ENCODE data around the gene CPLX3. TPM values are rescaled to one million over a fixed set of nuclear protein-coding genes. Genes with fewer than 3 reads are reported as not detected.

Gene CPLX3
- total RNA-seq, 4 donors from 2014 or later: not detected

GRCh38 chr15:74802862-74803447 lies 23.5 kb upstream of the CPLX3 start:
- no peaks in the 10 kb centered on the region for H3K27me3 ChIP-seq
- H3K9me3 ChIP-seq: no peaks in the 10 kb centered on the region
- WGBS, 2 donors (ENCODE audit: low coverage in 1 of 2): 93% methylated on average over 17 of the region's 31 CpGs; no CpG with 5 or more reads in 1 of the 2 donors
- peaks cover 0 to 17% (median 7%) of the 10 kb centered on the region in 3 donors for H3K4me1 ChIP-seq
- H3K36me3 ChIP-seq: peaks cover 0 to 63% of the 10 kb centered on the region in 2 donors
- H3K27ac ChIP-seq: no peak overlapping the region
- no peak overlapping the region for H3K4me3 ChIP-seq
- ATAC-seq: no peak
- TF ChIP-seq EP300 (IDR thresholded peaks at IDR 0.05) (no peak), POLR2AphosphoS5 (IDR thresholded peaks at IDR 0.05) (no peak), POLR2A (IDR thresholded peaks at IDR 0.05) (no peak), CTCF (IDR thresholded peaks at IDR 0.05) (no peak)

GRCh38 chr15:74804935-74805334 lies 21.5 kb upstream of the CPLX3 start:
- no peak for ATAC-seq
- TF ChIP-seq POLR2AphosphoS5 (IDR thresholded peaks at IDR 0.05) (no peak), CTCF (IDR thresholded peaks at IDR 0.05) (no peak), POLR2A (IDR thresholded peaks at IDR 0.05) (no peak), EP300 (IDR thresholded peaks at IDR 0.05) (no peak)
- Histone ChIP-seq H3K4me1 (peaks cover 0 to 8% (median 5%) of the 10 kb centered on the region in 3 donors), H3K4me3 (no peak overlapping the region), H3K27ac (no peak overlapping the region), H3K9me3 (no peaks in the 10 kb centered on the region), H3K27me3 (peaks cover 11% of the 10 kb centered on the region), H3K36me3 (peaks cover 0 to 43% of the 10 kb centered on the region in 2 donors)
- WGBS, 2 donors (ENCODE audit: low coverage in 1 of 2): 40 to 52% methylated on average over 1 to 3 of the region's 6 CpGs

GRCh38 chr15:74807282-74807681 lies 19.1 kb upstream of the CPLX3 start:
- H3K36me3 ChIP-seq: peaks cover 0 to 19% of the 10 kb centered on the region in 2 donors
- WGBS, 2 donors (ENCODE audit: low coverage in 1 of 2): 53% methylated on average over 5 of the region's 5 CpGs; no CpG with 5 or more reads in 1 of the 2 donors
- no peaks in the 10 kb centered on the region for H3K9me3 ChIP-seq
- peaks cover 13% of the 10 kb centered on the region for H3K27me3 ChIP-seq
- H3K4me1 ChIP-seq: no peaks in the 10 kb centered on the region
- no peak for ATAC-seq
- TF ChIP-seq POLR2A (IDR thresholded peaks at IDR 0.05) (no peak), EP300 (IDR thresholded peaks at IDR 0.05) (no peak), POLR2AphosphoS5 (IDR thresholded peaks at IDR 0.05) (no peak), CTCF (IDR thresholded peaks at IDR 0.05) (no peak)
- H3K4me3 ChIP-seq: no peak overlapping the region
- H3K27ac ChIP-seq: no peak overlapping the region

GRCh38 chr15:74808078-74808839 lies 18.2 kb upstream of the CPLX3 start:
- no peaks in the 10 kb centered on the region for H3K4me1 ChIP-seq
- H3K27ac ChIP-seq: no peak overlapping the region
- TF ChIP-seq EP300 (IDR thresholded peaks at IDR 0.05): no peak
- TF ChIP-seq POLR2A (IDR thresholded peaks at IDR 0.05): no peak
- TF ChIP-seq POLR2AphosphoS5 (IDR thresholded peaks at IDR 0.05): no peak
- TF ChIP-seq CTCF (IDR thresholded peaks at IDR 0.05): no peak
- H3K27me3 ChIP-seq: peaks cover 18% of the 10 kb centered on the region
- WGBS, 2 donors (ENCODE audit: low coverage in 1 of 2): 81 to 83% methylated on average over 1 to 9 of the region's 18 CpGs
- peaks cover 0 to 9% of the 10 kb centered on the region in 2 donors for H3K36me3 ChIP-seq
- no peaks in the 10 kb centered on the region for H3K9me3 ChIP-seq
- H3K4me3 ChIP-seq: no peak overlapping the region
- ATAC-seq: no peak

All from gastroesophageal sphincter (tissue), 4 donors.